ENCODE data around the gene CYP8B1. TPM values are rescaled to one million over a fixed set of nuclear protein-coding genes. Genes with fewer than 3 reads are reported as not detected.

The CYP8B1 gene
- total RNA-seq, 4 donors from 2014 or later: not detected

GRCh38 chr3:42864321-42864950, 11.2 kb downstream of the CYP8B1 start:
- H3K4me1 ChIP-seq: no peaks in the 10 kb centered on the region
- no peaks in the 10 kb centered on the region for H3K36me3 ChIP-seq
- H3K27me3 ChIP-seq: no peaks in the 10 kb centered on the region
- no peak overlapping the region for H3K4me3 ChIP-seq (replicated peaks in 1 of 3)
- no peak overlapping the region for H3K27ac ChIP-seq
- TF ChIP-seq CTCF (IDR thresholded peaks at IDR 0.05) (no peak), POLR2A (IDR thresholded peaks at IDR 0.05) (no peak)
- 89 to 92% methylated on average over 15 of the region's 15 CpGs for WGBS, 2 donors
- no peaks in the 10 kb centered on the region for H3K9me3 ChIP-seq
- intact Hi-C loops (cut with DNase I): no loop called here
- DNase-seq: no peak

GRCh38 chr3:42856544-42856943, 19.1 kb downstream of the CYP8B1 start:
- Histone ChIP-seq H3K27ac (no peak overlapping the region), H3K4me1 (peaks cover 0 to 6% of the 10 kb centered on the region in 2 donors), H3K9me3 (no peaks in the 10 kb centered on the region), H3K36me3 (no peaks in the 10 kb centered on the region), H3K27me3 (no peaks in the 10 kb centered on the region), H3K4me3 (replicated peaks in 1 of 3) (no peak overlapping the region)
- no peak for DNase-seq
- TF ChIP-seq POLR2A (IDR thresholded peaks at IDR 0.05) (no peak), CTCF (IDR thresholded peaks at IDR 0.05) (no peak)
- WGBS, 2 donors: 87 to 91% methylated on average over 3 of the region's 3 CpGs
- intact Hi-C loops (cut with DNase I): no loop called here

- intact Hi-C loops (cut with DNase I): no loop called here
- no peak overlapping the region for H3K27ac ChIP-seq
- H3K27me3 ChIP-seq: no peaks in the 10 kb centered on the region
- DNase-seq: no peak
- H3K4me3 ChIP-seq (replicated peaks in 1 of 3): no peak overlapping the region
- 81 to 83% methylated on average over 4 of the region's 4 CpGs for WGBS, 2 donors
- TF ChIP-seq POLR2A (IDR thresholded peaks at IDR 0.05) (no peak), CTCF (IDR thresholded peaks at IDR 0.05) (no peak)
- no peaks in the 10 kb centered on the region for H3K36me3 ChIP-seq
- peaks cover 0 to 6% of the 10 kb centered on the region in 2 donors for H3K4me1 ChIP-seq
- no peaks in the 10 kb centered on the region for H3K9me3 ChIP-seq
Measured at GRCh38 chr3:42855547-42856380, 19.9 kb downstream of the CYP8B1 start.

- no peaks in the 10 kb centered on the region for H3K27me3 ChIP-seq
- no peaks in the 10 kb centered on the region for H3K9me3 ChIP-seq
- TF ChIP-seq POLR2A (IDR thresholded peaks at IDR 0.05) (no peak), CTCF (IDR thresholded peaks at IDR 0.05) (no peak)
- no peak overlapping the region for H3K4me3 ChIP-seq (replicated peaks in 1 of 3)
- H3K36me3 ChIP-seq: no peaks in the 10 kb centered on the region
- H3K4me1 ChIP-seq: peaks cover 0 to 6% of the 10 kb centered on the region in 2 donors
- H3K27ac ChIP-seq: no peak overlapping the region
- no peak for DNase-seq
- intact Hi-C loops (cut with DNase I): no loop called here
Measured at GRCh38 chr3:42855219-42855546, 20.5 kb downstream of the CYP8B1 start.

GRCh38 chr3:42853739-42854302, 21.9 kb downstream of the CYP8B1 start:
- Histone ChIP-seq H3K9me3 (no peaks in the 10 kb centered on the region), H3K4me1 (peaks cover 0 to 6% of the 10 kb centered on the region in 2 donors), H3K27ac (no peak overlapping the region), H3K36me3 (no peaks in the 10 kb centered on the region), H3K27me3 (no peaks in the 10 kb centered on the region), H3K4me3 (replicated peaks in 1 of 3) (no peak overlapping the region)
- DNase-seq: no peak
- no peak for TF ChIP-seq POLR2A (IDR thresholded peaks at IDR 0.05)
- TF ChIP-seq CTCF (IDR thresholded peaks at IDR 0.05): no peak
- intact Hi-C loops (cut with DNase I): no loop called here
- WGBS, 2 donors: 82 to 84% methylated on average over 4 of the region's 4 CpGs
